Stimulated activated effector memory CD8-positive, alpha-beta T cell treated with anti-CD3 and anti-CD28 coated beads, Interleukin-12 subunit alpha, Interleukin-12 subunit beta, amount 100 ng/mL, for 72 hours (primary cell): Measurements from ENCODE around the gene PAPSS1.

Experiments used
- ATAC-seq: fragments of 150-1000 bp; cut with Tn5 transposase; 2 replicates; pipeline ENCODE4 v1.10.0; 2021
- DNase-seq, 2 donors: peaks; one replicate each; pipeline ENCODE4 v3.0.0; 2021 to 2022; ENCODE audit warnings: low spot score in 2 of 2
- H3K27ac Mint-ChIP-seq: one replicate; pipeline ENCODE4 v1.8.0; 2022; ENCODE audit warnings: mild to moderate bottlenecking, mixed read lengths
- H3K36me3 Mint-ChIP-seq: one replicate; pipeline ENCODE4 v1.8.0; 2022; ENCODE audit warnings: mild to moderate bottlenecking, mixed read lengths
- H3K4me1 Mint-ChIP-seq: one replicate; pipeline ENCODE4 v1.8.0; 2022; ENCODE audit warnings: mixed read lengths
- H3K4me3 Mint-ChIP-seq: one replicate; pipeline ENCODE4 v1.8.0; 2022; ENCODE audit warnings: mild to moderate bottlenecking, mixed read lengths
- H3K9me3 Mint-ChIP-seq: one replicate; pipeline ENCODE4 v1.8.0; 2022; ENCODE audit warnings: mixed read lengths

Gene PAPSS1

GRCh38 chr4:107719922-107720722 is at the start of gene PAPSS1:
TSS of gene PAPSS1 (minus strand) at chr4:107720234. CDS start at chr4:107720179, 55 bp downstream.
- peaks cover 6% of the 10 kb centered on the region for H3K36me3 Mint-ChIP-seq
- peak within 1 kb of the TSS; percentile 92 for H3K27ac Mint-ChIP-seq
- DNase-seq (peak; percentile 83 to 95), ATAC-seq (peak; percentile 92)
- H3K9me3 Mint-ChIP-seq = no peaks in the 10 kb centered on the region
- peaks cover 36% of the 10 kb centered on the region for H3K4me1 Mint-ChIP-seq
- peak within 1 kb of the TSS; percentile 91 for H3K4me3 Mint-ChIP-seq

DNA sequence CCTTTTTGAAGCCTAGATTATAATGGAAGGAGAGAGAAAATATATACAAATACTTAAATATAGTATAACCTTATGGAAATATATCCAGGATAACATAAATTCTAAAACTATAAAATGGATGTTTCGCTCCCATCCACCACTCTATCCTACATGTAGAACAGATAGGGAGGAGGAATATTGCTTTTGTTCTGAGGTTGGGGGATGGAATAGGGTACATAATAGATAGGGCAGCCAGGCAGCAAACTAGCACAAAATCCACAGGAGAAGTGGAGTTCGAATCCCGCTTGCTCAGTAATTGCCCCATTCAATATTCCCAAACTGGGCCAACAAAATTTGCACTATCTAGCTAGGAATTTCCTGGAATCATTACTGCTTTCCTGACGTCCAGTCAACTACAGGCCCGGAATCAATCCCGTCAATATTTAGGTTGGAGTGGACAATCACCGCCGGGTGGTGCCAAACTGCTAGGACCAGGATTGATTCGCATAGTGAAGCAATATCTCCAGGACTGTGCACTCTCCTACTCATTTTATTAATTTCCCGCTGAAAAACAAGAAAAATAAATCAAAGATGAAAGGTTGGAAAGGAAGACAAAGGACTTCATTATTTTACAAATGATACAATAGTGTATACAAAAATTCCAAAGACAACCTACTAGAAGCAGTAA is 40.4 kb upstream of the PAPSS1 start:
- H3K27ac Mint-ChIP-seq = no peak overlapping the region
- no peaks in the 10 kb centered on the region for H3K36me3 Mint-ChIP-seq
- ATAC-seq (no peak), DNase-seq (no peak)
- no peak overlapping the region for H3K4me3 Mint-ChIP-seq
- no peaks in the 10 kb centered on the region for H3K4me1 Mint-ChIP-seq
- H3K9me3 Mint-ChIP-seq = no peaks in the 10 kb centered on the region

- Mint-ChIP-seq H3K4me3 (no peak overlapping the region), H3K27ac (no peak overlapping the region), H3K36me3 (no peaks in the 10 kb centered on the region), H3K9me3 (no peaks in the 10 kb centered on the region), H3K4me1 (no peaks in the 10 kb centered on the region)
- ATAC-seq = no peak
- DNase-seq = no peak
These were observed 37.9 kb upstream of the PAPSS1 start for GRCh38 chr4:107757864-107758476.

- no peak overlapping the region for H3K4me3 Mint-ChIP-seq
- H3K36me3 Mint-ChIP-seq = no peaks in the 10 kb centered on the region
- DNase-seq (no peak), ATAC-seq (no peak)
- no peaks in the 10 kb centered on the region for H3K9me3 Mint-ChIP-seq
- H3K4me1 Mint-ChIP-seq = no peaks in the 10 kb centered on the region
- no peak overlapping the region for H3K27ac Mint-ChIP-seq
These were observed 37.2 kb upstream of the PAPSS1 start for GRCh38 chr4:107757283-107757682.

DNA sequence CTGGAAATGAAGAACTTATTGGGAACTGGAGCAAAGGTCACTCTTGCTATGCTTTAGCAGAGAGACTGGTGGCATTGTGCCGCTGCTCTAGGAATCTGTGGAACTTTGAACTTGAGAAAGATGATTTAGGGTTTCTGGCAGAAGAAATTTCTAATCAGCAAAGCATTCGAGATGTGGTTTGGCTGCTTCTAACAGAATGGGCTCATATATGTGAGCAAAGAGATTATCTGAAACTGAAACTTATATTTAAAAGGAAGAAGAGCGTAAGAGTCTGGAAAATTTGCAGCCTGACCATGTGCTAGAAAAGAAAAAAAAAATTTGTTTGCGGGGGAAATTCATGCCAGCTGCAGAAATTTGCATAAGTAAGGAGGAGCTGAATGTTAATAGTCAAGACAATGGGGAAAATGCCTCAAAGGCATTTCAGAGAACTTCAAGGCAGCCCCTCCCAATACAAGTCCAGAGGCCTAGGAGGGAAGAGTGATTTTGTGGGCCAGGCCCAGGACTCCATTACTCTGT is 35.9 kb upstream of the PAPSS1 start:
- DNase-seq (no peak), ATAC-seq (no peak)
- no peaks in the 10 kb centered on the region for H3K36me3 Mint-ChIP-seq
- H3K27ac Mint-ChIP-seq = no peak overlapping the region
- H3K4me3 Mint-ChIP-seq = no peak overlapping the region
- H3K4me1 Mint-ChIP-seq = no peaks in the 10 kb centered on the region
- H3K9me3 Mint-ChIP-seq = no peaks in the 10 kb centered on the region

DNA sequence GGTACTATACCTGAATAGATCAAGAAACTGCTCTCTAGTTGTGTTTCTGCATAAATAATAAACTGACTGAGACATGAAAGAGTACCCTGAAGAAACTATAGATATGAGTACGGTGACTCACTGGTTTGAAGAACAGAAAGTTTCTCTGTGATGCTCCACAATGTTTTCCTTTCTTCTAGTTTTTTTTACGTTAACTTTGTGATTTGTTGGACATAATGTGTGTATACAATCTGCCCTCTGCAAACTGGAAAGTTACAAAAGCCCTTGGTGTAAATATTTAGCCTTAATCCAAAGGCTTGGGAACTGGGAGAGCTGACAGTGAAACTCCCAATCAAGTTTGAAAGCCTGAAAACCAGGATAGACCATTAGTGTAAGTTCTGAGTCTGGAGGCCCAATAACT is 31.6 kb upstream of the PAPSS1 start:
- H3K4me1 Mint-ChIP-seq = no peaks in the 10 kb centered on the region
- no peaks in the 10 kb centered on the region for H3K9me3 Mint-ChIP-seq
- no peak for ATAC-seq
- H3K27ac Mint-ChIP-seq = no peak overlapping the region
- no peak overlapping the region for H3K4me3 Mint-ChIP-seq
- H3K36me3 Mint-ChIP-seq = no peaks in the 10 kb centered on the region
- no peak for DNase-seq

- Mint-ChIP-seq H3K27ac (no peak overlapping the region), H3K4me1 (no peaks in the 10 kb centered on the region), H3K9me3 (peaks cover 3% of the 10 kb centered on the region), H3K4me3 (no peak overlapping the region), H3K36me3 (no peaks in the 10 kb centered on the region)
- ATAC-seq (no peak), DNase-seq (no peak)
These were observed 27.9 kb upstream of the PAPSS1 start for GRCh38 chr4:107747748-107748486.

- Mint-ChIP-seq H3K9me3 (peaks cover 3% of the 10 kb centered on the region), H3K36me3 (no peaks in the 10 kb centered on the region), H3K27ac (no peak overlapping the region), H3K4me3 (no peak overlapping the region), H3K4me1 (no peaks in the 10 kb centered on the region)
- DNase-seq = no peak
- ATAC-seq = no peak
These were observed 26.1 kb upstream of the PAPSS1 start for GRCh38 chr4:107746161-107746560.

- Mint-ChIP-seq H3K4me1 (no peaks in the 10 kb centered on the region), H3K9me3 (peaks cover 3% of the 10 kb centered on the region), H3K36me3 (no peaks in the 10 kb centered on the region), H3K4me3 (no peak overlapping the region), H3K27ac (no peak overlapping the region)
- ATAC-seq (no peak), DNase-seq (no peak)
These were observed 24.5 kb upstream of the PAPSS1 start for GRCh38 chr4:107744532-107744931.

DNA sequence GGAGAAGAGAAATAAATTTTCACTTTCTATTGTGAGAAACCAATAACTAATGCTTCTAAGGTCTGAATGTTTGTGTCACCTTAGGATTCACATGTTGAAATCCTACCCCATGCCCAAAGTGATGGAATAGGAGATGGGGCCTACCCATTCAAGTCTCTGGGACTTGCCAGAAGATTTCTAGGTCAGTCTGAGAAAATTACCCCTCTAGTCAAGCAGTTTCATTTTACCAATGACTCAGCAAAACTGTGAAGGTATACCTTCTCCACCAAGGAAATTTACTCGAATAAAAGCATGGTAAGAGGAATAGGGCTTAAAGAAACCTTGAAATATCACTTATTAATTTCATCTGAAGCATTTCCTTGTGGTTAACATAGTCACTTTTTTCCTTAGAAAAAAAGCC is 23.5 kb upstream of the PAPSS1 start:
- H3K36me3 Mint-ChIP-seq = no peaks in the 10 kb centered on the region
- no peak for DNase-seq
- no peak overlapping the region for H3K4me3 Mint-ChIP-seq
- H3K9me3 Mint-ChIP-seq = peaks cover 3% of the 10 kb centered on the region
- no peaks in the 10 kb centered on the region for H3K4me1 Mint-ChIP-seq
- no peak for ATAC-seq
- no peak overlapping the region for H3K27ac Mint-ChIP-seq

- ATAC-seq (no peak), DNase-seq (no peak)
- Mint-ChIP-seq H3K4me3 (no peak overlapping the region), H3K9me3 (peaks cover 3% of the 10 kb centered on the region), H3K36me3 (no peaks in the 10 kb centered on the region), H3K27ac (no peak overlapping the region), H3K4me1 (no peaks in the 10 kb centered on the region)
These were observed 22.8 kb upstream of the PAPSS1 start for GRCh38 chr4:107742791-107743190.

- Mint-ChIP-seq H3K27ac (no peak overlapping the region), H3K36me3 (no peaks in the 10 kb centered on the region), H3K4me3 (no peak overlapping the region), H3K4me1 (no peaks in the 10 kb centered on the region), H3K9me3 (peaks cover 3% of the 10 kb centered on the region)
- ATAC-seq = no peak
- DNase-seq = no peak
These were observed 22.2 kb upstream of the PAPSS1 start for GRCh38 chr4:107742196-107742595.

DNA sequence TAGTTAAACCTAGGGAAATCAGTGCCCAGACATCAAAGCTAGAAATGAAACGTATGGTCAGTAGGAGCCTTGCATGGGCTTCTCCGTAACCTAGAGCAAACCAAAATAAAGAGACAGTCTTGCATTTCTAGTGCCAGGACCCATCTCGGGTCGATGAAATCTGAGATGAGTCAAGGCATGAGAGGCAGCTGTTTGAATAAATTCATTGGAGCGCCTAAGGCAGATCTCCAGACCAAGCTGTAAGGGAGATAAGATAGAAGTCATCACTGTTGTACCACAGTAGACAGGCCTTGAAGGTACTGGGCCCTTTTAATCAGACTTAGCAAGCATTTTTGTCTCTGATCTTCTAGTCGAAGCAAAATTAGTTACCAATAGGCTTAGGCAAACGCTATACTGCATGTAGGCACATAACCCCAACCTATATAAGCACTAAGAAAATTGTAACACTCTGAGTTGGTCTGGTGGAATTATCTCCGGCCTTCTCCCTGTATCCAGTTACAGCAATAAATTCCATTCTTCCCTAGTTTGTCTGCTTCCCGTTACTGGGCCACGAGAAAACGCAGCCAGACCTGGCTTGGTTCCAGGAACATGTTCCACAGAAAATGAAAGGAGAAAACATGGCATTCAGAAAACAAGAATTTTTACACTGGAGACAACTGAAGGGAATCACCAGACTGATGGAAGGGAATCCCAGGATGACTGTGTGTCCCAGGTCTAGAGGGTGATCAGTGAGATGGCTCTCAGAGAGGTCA is 21.1 kb upstream of the PAPSS1 start:
- DNase-seq = no peak
- Mint-ChIP-seq H3K36me3 (no peaks in the 10 kb centered on the region), H3K4me3 (no peak overlapping the region), H3K9me3 (peaks cover 3% of the 10 kb centered on the region), H3K27ac (no peak overlapping the region), H3K4me1 (no peaks in the 10 kb centered on the region)
- no peak for ATAC-seq

- ATAC-seq = no peak
- no peak overlapping the region for H3K27ac Mint-ChIP-seq
- peaks cover 3% of the 10 kb centered on the region for H3K9me3 Mint-ChIP-seq
These were observed 20.3 kb upstream of the PAPSS1 start for GRCh38 chr4:107740381-107740780.

More at GRCh38 chr4:107740381-107740780, 20.3 kb upstream of the PAPSS1 start:
- DNase-seq = no peak
- H3K36me3 Mint-ChIP-seq = no peaks in the 10 kb centered on the region
- no peaks in the 10 kb centered on the region for H3K4me1 Mint-ChIP-seq
- no peak overlapping the region for H3K4me3 Mint-ChIP-seq
